WTC11 (cell line): ENCODE results near the gene ETS2. TPM values are rescaled to one million over a fixed set of nuclear protein-coding genes. Genes with fewer than 3 reads are reported as not detected.

Experiments used
- ATAC-seq: fragments of 200-7000 bp; cut with Tn5 transposase; 2 replicates; pipeline ENCODE4 v1.10.0; 2021; ENCODE audit warnings: mild to moderate bottlenecking, moderate library complexity
- CTCF ChIA-PET: fragments of 300-600 bp; sonication (Branson Sonifier 250); formaldehyde crosslinking; loops from one replicate; lab custom pipeline; 2021; ENCODE audit warnings: antibody characterized with exemption; lab: Charles Lee
- POLR2A ChIA-PET: fragments of 350-600 bp; sonication (Branson Sonifier 250); formaldehyde crosslinking; loops from one replicate; lab custom pipeline; 2021; ENCODE audit warnings: antibody characterized with exemption; lab: Charles Lee
- DNase-seq: peaks from one replicate; pipeline ENCODE4 v3.0.0; 2021; ENCODE audit warnings: low spot score
- H3K27ac Mint-ChIP-seq: 2 replicates; pipeline ENCODE4 v1.8.0; 2021; ENCODE audit warnings: mixed read lengths
- H3K27me3 Mint-ChIP-seq: 2 replicates; pipeline ENCODE4 v1.8.0; 2021; ENCODE audit warnings: low read depth, mild to moderate bottlenecking, moderate library complexity, mixed read lengths
- H3K36me3 Mint-ChIP-seq: 2 replicates; pipeline ENCODE4 v1.8.0; 2021; ENCODE audit warnings: mixed read lengths
- H3K4me1 Mint-ChIP-seq: 2 replicates; pipeline ENCODE4 v1.8.0; 2022; ENCODE audit warnings: mixed read lengths
- H3K4me3 Mint-ChIP-seq: 2 replicates; pipeline ENCODE4 v1.8.0; 2021; ENCODE audit warnings: mild to moderate bottlenecking, moderate library complexity, mixed read lengths
- H3K9me3 Mint-ChIP-seq: 2 replicates; pipeline ENCODE4 v1.8.0; 2021; ENCODE audit warnings: mixed read lengths
- CREB1 ChIP-seq: sonication (generic); formaldehyde crosslinking; IDR thresholded peaks from 2 replicates; pipeline ENCODE4 v1.8.0; 2023; ENCODE audit warnings: mild to moderate bottlenecking, missing genetic modification reagents
- ESRRA ChIP-seq: sonication (generic); formaldehyde crosslinking; IDR thresholded peaks from 2 replicates; pipeline ENCODE4 v1.8.1; 2022; ENCODE audit warnings: mild to moderate bottlenecking, missing genetic modification reagents, borderline replicate concordance
- FOXP1 ChIP-seq: sonication (generic); formaldehyde crosslinking; IDR thresholded peaks from 2 replicates; pipeline ENCODE4 v1.8.0; 2022; ENCODE audit warnings: missing genetic modification reagents, mild to moderate bottlenecking, moderate library complexity, borderline replicate concordance
- JUN ChIP-seq: sonication (generic); formaldehyde crosslinking; IDR thresholded peaks from 2 replicates; pipeline ENCODE4 v1.8.0; 2023; ENCODE audit warnings: mild to moderate bottlenecking, missing genetic modification reagents
- KAT7 ChIP-seq: sonication (generic); formaldehyde crosslinking; IDR thresholded peaks from 2 replicates; pipeline ENCODE4 v1.8.1; 2023; ENCODE audit warnings: missing genetic modification reagents, mild to moderate bottlenecking, borderline replicate concordance
- MYBL2 ChIP-seq: sonication (generic); formaldehyde crosslinking; IDR thresholded peaks from 2 replicates; pipeline ENCODE4 v1.8.1; 2023; ENCODE audit warnings: mild to moderate bottlenecking, moderate library complexity, missing genetic modification reagents
- OVOL2 ChIP-seq: fragments of 250-450 bp; sonication (Bioruptor Pico); IDR thresholded peaks from 2 replicates; pipeline ENCODE4 v1.9.0; 2021; ENCODE audit warnings: mild to moderate bottlenecking, borderline replicate concordance
- RELA ChIP-seq: sonication (generic); formaldehyde crosslinking; IDR thresholded peaks from 2 replicates; pipeline ENCODE4 v1.8.1; 2022; ENCODE audit warnings: missing genetic modification reagents, mild to moderate bottlenecking, borderline replicate concordance
- SOX15 ChIP-seq: fragments of 250-450 bp; sonication (Bioruptor Pico); IDR thresholded peaks from 2 replicates; pipeline ENCODE4 v1.9.0; 2021; ENCODE audit warnings: mild to moderate bottlenecking
- TP53 ChIP-seq: sonication (generic); formaldehyde crosslinking; IDR thresholded peaks from 2 replicates; pipeline ENCODE4 v1.8.1; 2023; ENCODE audit warnings: mild to moderate bottlenecking, missing genetic modification reagents
- ZBTB21 ChIP-seq: sonication (generic); formaldehyde crosslinking; IDR thresholded peaks from 2 replicates; pipeline ENCODE4 v1.8.1; 2023; ENCODE audit warnings: mild to moderate bottlenecking, missing genetic modification reagents, borderline replicate concordance
- ZNF121 ChIP-seq: sonication (generic); formaldehyde crosslinking; IDR thresholded peaks from 2 replicates; pipeline ENCODE4 v1.8.0; 2023; ENCODE audit warnings: missing genetic modification reagents
- ZNF423 ChIP-seq: fragments of 250-450 bp; sonication (Bioruptor Pico); IDR thresholded peaks from 2 replicates; pipeline ENCODE4 v2.1.2; 2022; ENCODE audit warnings: mild to moderate bottlenecking, moderate library complexity
- total RNA-seq: library from RNA; stranded (reverse); gene quantifications from 3 replicates; pipeline ENCODE4 v1.2.3, GENCODE V29; 2021
- TF ChIP-seq, protein P1 (sequence below): sonication (generic); formaldehyde crosslinking; IDR thresholded peaks from 2 replicates; pipeline ENCODE4 v1.8.1; 2023; ENCODE audit warnings: mild to moderate bottlenecking, missing genetic modification reagents, borderline replicate concordance
- TF ChIP-seq, protein P2 (sequence below): sonication (generic); formaldehyde crosslinking; IDR thresholded peaks from 2 replicates; pipeline ENCODE4 v1.8.0; 2022; ENCODE audit warnings: missing genetic modification reagents
- TF ChIP-seq, protein P3 (sequence below): sonication (generic); formaldehyde crosslinking; IDR thresholded peaks from 2 replicates; pipeline ENCODE4 v1.8.1; 2023; ENCODE audit warnings: mild to moderate bottlenecking, missing genetic modification reagents, moderate library complexity
- TF ChIP-seq, protein P4 (sequence below): fragments of 250-450 bp; sonication (Bioruptor Pico); IDR thresholded peaks from 2 replicates; pipeline ENCODE4 v1.9.0; 2021; ENCODE audit warnings: mild to moderate bottlenecking
- TF ChIP-seq, protein P5 (sequence below): sonication (generic); formaldehyde crosslinking; IDR thresholded peaks from 2 replicates; pipeline ENCODE4 v1.8.1; 2022; ENCODE audit warnings: mild to moderate bottlenecking, missing genetic modification reagents, moderate library complexity, borderline replicate concordance

Gene ETS2
- total RNA-seq, 1 experiment from 2014 or later: 56.4 TPM

DNA sequence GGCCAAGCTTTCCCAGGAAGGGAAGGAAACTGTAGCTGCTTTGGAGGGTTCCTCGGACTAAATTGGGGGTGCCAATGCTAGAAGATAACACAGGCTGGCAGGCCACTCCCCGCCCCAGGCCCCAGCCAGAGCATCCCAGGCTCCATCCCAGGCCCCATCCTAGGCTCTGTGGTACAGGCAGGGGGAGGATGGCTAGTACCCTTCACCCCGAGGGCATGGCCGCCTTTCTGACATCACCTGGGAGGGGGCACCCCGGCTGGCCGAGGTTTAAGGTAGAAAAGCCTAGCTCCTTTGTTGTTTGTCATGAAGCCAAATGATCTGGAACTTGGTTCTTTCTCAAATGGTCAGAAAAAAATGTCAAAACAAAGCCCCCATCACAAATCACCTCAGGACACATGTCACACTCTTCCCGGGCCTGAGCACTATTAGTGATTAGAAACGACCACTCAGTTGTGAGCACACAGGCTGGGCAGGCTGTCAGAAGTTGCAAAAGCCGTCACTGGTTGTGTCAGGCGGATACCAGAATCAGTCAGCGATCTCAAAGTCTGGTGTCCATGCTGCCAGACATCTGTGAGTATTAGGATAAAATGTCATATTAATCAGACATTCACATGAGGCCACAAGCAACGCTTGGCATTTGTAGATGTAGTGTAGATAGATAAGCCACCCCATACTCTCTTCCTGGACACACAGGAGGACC, 31.0 kb upstream of the ETS2 start:
- Mint-ChIP-seq H3K36me3 (peaks cover 12% of the 10 kb centered on the region), H3K27me3 (no peaks in the 10 kb centered on the region), H3K4me3 (no peak overlapping the region), H3K4me1 (no peaks in the 10 kb centered on the region), H3K27ac (no peak overlapping the region), H3K9me3 (peaks cover 18% of the 10 kb centered on the region)
- DNase-seq (no peak), ATAC-seq (no peak)
- CTCF ChIA-PET: no interaction called here
- POLR2A ChIA-PET: no interaction called here
- TF ChIP-seq, protein P1, sequence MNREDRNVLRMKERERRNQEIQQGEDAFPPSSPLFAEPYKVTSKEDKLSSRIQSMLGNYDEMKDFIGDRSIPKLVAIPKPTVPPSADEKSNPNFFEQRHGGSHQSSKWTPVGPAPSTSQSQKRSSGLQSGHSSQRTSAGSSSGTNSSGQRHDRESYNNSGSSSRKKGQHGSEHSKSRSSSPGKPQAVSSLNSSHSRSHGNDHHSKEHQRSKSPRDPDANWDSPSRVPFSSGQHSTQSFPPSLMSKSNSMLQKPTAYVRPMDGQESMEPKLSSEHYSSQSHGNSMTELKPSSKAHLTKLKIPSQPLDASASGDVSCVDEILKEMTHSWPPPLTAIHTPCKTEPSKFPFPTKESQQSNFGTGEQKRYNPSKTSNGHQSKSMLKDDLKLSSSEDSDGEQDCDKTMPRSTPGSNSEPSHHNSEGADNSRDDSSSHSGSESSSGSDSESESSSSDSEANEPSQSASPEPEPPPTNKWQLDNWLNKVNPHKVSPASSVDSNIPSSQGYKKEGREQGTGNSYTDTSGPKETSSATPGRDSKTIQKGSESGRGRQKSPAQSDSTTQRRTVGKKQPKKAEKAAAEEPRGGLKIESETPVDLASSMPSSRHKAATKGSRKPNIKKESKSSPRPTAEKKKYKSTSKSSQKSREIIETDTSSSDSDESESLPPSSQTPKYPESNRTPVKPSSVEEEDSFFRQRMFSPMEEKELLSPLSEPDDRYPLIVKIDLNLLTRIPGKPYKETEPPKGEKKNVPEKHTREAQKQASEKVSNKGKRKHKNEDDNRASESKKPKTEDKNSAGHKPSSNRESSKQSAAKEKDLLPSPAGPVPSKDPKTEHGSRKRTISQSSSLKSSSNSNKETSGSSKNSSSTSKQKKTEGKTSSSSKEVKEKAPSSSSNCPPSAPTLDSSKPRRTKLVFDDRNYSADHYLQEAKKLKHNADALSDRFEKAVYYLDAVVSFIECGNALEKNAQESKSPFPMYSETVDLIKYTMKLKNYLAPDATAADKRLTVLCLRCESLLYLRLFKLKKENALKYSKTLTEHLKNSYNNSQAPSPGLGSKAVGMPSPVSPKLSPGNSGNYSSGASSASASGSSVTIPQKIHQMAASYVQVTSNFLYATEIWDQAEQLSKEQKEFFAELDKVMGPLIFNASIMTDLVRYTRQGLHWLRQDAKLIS (CRISPR knock-in tag): no peak
- TF ChIP-seq ZNF423: no peak
- TF ChIP-seq, protein P2, sequence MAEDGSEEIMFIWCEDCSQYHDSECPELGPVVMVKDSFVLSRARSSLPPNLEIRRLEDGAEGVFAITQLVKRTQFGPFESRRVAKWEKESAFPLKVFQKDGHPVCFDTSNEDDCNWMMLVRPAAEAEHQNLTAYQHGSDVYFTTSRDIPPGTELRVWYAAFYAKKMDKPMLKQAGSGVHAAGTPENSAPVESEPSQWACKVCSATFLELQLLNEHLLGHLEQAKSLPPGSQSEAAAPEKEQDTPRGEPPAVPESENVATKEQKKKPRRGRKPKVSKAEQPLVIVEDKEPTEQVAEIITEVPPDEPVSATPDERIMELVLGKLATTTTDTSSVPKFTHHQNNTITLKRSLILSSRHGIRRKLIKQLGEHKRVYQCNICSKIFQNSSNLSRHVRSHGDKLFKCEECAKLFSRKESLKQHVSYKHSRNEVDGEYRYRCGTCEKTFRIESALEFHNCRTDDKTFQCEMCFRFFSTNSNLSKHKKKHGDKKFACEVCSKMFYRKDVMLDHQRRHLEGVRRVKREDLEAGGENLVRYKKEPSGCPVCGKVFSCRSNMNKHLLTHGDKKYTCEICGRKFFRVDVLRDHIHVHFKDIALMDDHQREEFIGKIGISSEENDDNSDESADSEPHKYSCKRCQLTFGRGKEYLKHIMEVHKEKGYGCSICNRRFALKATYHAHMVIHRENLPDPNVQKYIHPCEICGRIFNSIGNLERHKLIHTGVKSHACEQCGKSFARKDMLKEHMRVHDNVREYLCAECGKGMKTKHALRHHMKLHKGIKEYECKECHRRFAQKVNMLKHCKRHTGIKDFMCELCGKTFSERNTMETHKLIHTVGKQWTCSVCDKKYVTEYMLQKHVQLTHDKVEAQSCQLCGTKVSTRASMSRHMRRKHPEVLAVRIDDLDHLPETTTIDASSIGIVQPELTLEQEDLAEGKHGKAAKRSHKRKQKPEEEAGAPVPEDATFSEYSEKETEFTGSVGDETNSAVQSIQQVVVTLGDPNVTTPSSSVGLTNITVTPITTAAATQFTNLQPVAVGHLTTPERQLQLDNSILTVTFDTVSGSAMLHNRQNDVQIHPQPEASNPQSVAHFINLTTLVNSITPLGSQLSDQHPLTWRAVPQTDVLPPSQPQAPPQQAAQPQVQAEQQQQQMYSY (CRISPR knock-in tag): no peak
- no peak for TF ChIP-seq OVOL2 (CRISPR knock-in tag)
- TF ChIP-seq TP53 (CRISPR knock-in tag): no peak
- no peak for TF ChIP-seq CREB1 (CRISPR knock-in tag)
- TF ChIP-seq MYBL2 (CRISPR knock-in tag): no peak
- no peak for TF ChIP-seq ESRRA
- TF ChIP-seq JUN (CRISPR knock-in tag): no peak
- TF ChIP-seq, protein P3, sequence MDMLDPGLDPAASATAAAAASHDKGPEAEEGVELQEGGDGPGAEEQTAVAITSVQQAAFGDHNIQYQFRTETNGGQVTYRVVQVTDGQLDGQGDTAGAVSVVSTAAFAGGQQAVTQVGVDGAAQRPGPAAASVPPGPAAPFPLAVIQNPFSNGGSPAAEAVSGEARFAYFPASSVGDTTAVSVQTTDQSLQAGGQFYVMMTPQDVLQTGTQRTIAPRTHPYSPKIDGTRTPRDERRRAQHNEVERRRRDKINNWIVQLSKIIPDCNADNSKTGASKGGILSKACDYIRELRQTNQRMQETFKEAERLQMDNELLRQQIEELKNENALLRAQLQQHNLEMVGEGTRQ: no peak
- TF ChIP-seq RELA (CRISPR knock-in tag): no peak

DNA sequence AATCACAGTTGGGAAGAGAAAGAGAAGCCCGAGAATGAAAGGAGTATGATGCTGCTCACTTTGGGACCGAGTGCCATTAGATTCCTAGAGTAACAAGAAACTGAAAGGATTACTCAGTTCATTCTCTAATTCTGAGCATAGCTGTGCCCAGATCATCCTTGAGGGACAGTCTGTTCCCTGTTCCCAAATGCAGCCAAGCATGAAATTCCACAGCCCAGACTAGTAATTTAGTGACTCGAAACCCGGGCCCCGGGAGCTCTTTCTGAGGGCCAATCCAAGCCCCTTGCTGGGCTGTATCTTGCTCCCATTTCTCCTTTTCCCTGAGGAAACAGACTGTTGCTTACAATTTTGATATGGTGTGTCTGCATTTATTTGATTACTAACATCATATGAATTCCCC, 30.0 kb upstream of the ETS2 start:
- DNase-seq (no peak), ATAC-seq (no peak)

More for the DNA sequence above, 30.0 kb upstream of the ETS2 start:
- Mint-ChIP-seq H3K27me3 (no peaks in the 10 kb centered on the region), H3K9me3 (peaks cover 21% of the 10 kb centered on the region), H3K27ac (no peak overlapping the region), H3K36me3 (peaks cover 12% of the 10 kb centered on the region), H3K4me3 (no peak overlapping the region), H3K4me1 (no peaks in the 10 kb centered on the region)
- CTCF ChIA-PET: no interaction called here
- POLR2A ChIA-PET: no interaction called here
- TF ChIP-seq FOXP1 (no peak), ZBTB21 (CRISPR knock-in tag) (no peak), ZNF121 (CRISPR knock-in tag) (no peak), SOX15 (CRISPR knock-in tag) (no peak), KAT7 (CRISPR knock-in tag) (no peak)
- TF ChIP-seq, protein P4, sequence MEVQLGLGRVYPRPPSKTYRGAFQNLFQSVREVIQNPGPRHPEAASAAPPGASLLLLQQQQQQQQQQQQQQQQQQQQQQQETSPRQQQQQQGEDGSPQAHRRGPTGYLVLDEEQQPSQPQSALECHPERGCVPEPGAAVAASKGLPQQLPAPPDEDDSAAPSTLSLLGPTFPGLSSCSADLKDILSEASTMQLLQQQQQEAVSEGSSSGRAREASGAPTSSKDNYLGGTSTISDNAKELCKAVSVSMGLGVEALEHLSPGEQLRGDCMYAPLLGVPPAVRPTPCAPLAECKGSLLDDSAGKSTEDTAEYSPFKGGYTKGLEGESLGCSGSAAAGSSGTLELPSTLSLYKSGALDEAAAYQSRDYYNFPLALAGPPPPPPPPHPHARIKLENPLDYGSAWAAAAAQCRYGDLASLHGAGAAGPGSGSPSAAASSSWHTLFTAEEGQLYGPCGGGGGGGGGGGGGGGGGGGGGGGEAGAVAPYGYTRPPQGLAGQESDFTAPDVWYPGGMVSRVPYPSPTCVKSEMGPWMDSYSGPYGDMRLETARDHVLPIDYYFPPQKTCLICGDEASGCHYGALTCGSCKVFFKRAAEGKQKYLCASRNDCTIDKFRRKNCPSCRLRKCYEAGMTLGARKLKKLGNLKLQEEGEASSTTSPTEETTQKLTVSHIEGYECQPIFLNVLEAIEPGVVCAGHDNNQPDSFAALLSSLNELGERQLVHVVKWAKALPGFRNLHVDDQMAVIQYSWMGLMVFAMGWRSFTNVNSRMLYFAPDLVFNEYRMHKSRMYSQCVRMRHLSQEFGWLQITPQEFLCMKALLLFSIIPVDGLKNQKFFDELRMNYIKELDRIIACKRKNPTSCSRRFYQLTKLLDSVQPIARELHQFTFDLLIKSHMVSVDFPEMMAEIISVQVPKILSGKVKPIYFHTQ (CRISPR knock-in tag): no peak
- TF ChIP-seq, protein P5, sequence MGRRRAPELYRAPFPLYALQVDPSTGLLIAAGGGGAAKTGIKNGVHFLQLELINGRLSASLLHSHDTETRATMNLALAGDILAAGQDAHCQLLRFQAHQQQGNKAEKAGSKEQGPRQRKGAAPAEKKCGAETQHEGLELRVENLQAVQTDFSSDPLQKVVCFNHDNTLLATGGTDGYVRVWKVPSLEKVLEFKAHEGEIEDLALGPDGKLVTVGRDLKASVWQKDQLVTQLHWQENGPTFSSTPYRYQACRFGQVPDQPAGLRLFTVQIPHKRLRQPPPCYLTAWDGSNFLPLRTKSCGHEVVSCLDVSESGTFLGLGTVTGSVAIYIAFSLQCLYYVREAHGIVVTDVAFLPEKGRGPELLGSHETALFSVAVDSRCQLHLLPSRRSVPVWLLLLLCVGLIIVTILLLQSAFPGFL: no peak
- TF ChIP-seq, all 79 proteins: peak for 0
